Amniotic stem cell (primary cell): ENCODE data around the gene BEGAIN.

ENCODE experiments used
- DNase-seq: peaks from one replicate; lab custom pipeline; 2025; lab: John Stamatoyannopoulos, UW

BEGAIN gene

DNA sequence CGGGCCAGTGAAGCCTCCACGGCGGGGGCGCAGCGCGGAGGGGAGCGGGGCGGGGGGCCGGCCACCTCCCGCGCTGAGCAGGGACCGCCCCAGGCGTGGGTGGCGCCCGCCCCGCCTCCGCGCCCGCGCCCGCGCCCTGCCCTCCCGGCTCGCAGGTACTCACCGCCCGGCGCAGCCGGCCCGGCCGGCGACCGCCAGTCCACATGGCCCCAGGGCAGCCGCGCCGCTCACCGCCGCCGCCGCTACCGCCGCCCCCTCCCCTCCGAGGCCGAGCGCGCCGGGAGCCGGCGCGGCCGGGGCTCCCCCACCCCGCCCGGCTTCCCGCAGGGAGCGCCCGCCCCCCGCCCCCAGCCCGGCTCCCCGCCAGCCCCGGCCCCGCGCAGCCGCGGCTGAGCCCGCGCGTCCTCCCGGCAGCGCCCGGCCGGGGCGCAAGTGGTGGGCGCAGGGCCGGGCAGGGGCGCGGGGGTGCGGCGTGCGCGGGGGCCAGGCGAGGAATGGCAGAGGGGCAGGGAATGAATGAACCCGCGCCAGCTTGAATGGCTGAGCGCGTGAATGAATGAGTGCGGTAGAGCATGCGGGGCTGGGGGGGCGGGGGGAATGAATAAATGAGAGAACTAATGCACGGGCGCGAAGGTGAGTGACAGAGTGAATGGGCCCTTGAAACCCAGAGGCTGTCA lies at the start of gene BEGAIN:
BEGAIN (minus strand) TSS at position 332 of the 677 bp plus-strand sequence; CDS start at position 205, 127 bp downstream.
- DNase-seq: no peak

DNA sequence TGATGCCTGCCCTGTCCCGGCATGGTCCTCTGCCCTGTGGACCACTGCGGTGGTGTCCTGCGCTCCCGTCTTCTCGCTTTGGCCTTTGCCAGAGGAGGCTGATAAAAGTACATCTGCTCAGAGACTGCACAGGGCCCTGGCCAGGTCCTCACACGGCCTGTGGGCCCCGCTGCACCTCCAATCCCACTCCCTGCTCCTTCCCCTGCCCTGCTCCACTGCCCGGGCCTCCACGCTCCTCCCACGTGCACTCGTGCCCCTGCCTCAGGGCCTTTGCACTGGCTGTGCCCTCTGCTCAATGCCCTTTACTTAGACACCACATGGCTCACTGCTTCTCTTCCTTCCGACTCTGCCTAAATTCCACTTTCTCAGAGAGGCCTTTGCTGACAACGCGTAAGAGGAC lies 49.3 kb upstream of the BEGAIN start:
- no peak for DNase-seq

DNA sequence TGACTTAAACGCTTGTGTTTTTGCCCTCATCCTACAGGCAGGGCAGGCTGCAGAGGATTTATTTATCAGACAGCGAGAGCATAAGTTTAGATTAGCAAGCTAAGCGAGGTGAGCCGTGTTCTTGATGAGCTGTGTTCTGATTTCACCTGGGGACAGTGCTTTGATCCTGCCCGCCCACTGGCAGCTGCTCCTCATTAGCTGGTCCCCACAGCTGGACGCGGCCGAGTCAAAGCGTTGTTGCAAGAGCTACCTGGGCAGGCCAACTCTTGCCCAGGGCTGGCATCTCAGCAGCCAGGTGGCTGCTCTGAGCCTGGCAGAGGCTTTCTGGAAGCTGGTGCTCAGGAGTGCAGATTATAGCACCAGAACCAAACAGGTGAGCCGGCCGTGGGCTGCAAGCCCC lies 46.8 kb upstream of the BEGAIN start:
- DNase-seq: no peak

DNA sequence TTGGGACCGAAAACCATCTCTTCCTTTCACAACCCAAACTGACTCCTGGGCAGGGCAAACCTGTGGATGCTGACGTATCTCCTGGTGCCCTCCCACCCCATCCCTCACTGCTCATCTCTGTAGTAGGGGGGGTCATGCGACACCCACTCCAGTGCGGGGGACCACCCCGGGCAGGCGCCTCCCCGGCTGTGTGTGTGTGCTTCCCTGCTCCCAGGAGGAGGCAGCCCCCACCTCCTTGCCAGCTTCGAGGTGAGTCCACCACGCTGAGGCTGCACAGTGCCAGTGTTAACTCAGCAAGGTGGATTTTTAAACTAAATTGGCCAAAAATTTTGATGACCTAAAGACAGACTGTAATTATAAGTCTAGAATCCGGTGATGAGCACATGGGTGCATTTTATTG lies 46.2 kb upstream of the BEGAIN start:
- no peak for DNase-seq

GRCh38 chr14:100629696-100630095 lies 42.5 kb upstream of the BEGAIN start:
- no peak for DNase-seq

- DNase-seq: no peak
Measured at GRCh38 chr14:100629098-100629497, 41.9 kb upstream of the BEGAIN start.

GRCh38 chr14:100628225-100628624 lies 41.0 kb upstream of the BEGAIN start:
- DNase-seq: no peak

- DNase-seq: no peak
Measured at GRCh38 chr14:100626614-100627013, 39.4 kb upstream of the BEGAIN start.

GRCh38 chr14:100623961-100624360 lies 36.7 kb upstream of the BEGAIN start:
- no peak for DNase-seq

GRCh38 chr14:100623557-100623956 lies 36.3 kb upstream of the BEGAIN start:
- DNase-seq: no peak

- DNase-seq: no peak
Measured at GRCh38 chr14:100622708-100623485, 35.7 kb upstream of the BEGAIN start.

GRCh38 chr14:100622224-100622623 lies 35.0 kb upstream of the BEGAIN start:
- no peak for DNase-seq

GRCh38 chr14:100621806-100622205 lies 34.6 kb upstream of the BEGAIN start:
- no peak for DNase-seq

- DNase-seq: no peak
Measured at GRCh38 chr14:100620255-100621100, 33.3 kb upstream of the BEGAIN start.

DNA sequence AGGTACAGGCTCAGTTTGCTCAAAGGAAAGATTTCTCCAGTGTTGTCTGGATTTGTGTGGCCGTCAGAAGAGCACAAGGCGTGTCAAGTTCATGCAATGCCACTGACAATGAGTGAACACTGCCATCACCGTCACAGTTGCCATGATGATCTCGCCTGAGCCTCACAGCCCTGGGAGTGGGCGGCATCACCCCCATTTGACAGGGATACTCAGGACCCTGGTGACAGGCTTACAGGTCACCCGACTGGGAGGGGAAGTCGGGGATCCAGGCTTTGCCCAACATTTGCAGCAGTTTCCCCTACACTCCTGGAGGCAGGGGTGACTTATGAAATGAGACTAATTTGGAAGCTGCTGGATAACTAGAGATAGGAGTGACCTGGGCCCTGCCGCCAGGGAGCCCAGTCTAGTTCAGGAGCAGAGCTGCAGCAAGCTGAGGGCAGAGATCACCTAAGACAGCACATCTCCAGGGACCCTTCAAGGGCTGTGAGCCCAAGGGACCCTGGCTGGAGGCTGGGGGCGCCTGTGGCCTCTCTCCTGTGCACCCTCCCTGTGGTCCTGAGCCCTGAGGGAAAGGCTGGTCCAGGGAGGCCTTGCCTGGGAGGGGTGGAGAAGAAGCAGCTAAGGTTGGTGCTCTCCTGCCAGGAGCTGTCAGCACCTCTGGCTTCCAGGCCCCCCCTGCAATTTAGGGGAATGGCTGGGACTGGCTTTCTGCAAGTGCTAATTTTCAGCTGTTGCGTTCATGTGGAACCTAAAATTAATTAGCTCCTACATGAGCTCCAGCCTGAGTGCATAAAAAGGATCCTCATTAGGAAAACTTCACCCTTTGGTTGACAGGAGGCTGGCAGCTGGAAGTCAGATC lies 32.4 kb upstream of the BEGAIN start:
- DNase-seq: no peak

GRCh38 chr14:100618763-100619320 lies 31.6 kb upstream of the BEGAIN start:
- DNase-seq: no peak

- DNase-seq: no peak
Measured at GRCh38 chr14:100618318-100618693, 31.1 kb upstream of the BEGAIN start.

DNA sequence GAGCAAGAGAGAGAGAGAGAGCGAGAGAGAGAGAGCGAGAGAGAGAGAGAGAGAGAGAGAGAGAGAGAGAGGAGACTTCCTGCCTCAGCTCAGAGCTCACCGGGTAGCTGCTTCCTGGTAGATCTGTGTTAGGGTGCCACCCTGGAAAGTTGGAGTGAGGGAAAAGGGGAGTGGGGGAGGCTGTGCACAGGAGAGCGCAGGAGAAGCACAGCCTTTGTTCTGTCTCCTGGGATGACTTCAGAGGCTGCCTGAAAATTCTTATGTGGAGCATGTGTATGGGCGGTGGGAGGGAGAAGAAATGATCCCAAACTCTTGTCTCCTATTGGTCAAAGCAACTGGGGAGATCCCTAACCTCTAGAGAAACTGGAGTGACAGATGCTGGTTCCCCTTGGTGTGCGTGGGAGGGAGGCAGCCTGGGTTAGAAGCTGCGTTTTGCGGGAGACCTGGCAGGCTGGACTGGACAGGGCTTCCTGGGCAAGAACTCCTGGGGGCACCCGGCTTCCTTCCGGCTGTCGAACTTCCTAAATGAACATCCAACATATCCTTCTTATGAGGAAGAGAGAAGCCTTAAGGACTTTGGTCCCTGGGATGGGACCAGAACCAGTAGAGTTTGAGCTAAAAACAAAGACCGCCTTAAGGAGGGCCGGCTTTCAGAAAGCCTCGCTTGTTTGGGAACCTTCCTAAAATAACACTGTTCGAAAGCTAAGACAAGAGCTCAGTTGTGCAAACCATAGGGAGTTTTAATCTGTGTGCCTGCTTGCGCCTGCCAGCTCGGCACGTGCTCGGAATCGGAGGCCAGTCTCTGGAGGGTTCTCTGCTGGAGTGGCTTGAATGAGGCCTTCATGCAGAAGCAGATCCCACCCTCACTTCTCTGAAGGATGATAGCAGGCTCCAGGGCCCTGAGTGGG lies 30.4 kb upstream of the BEGAIN start:
- no peak for DNase-seq

GRCh38 chr14:100616854-100617409 lies 29.7 kb upstream of the BEGAIN start:
- DNase-seq: no peak
